ENCODE results near the gene IL6. TPM values are rescaled to one million over a fixed set of nuclear protein-coding genes. Genes with fewer than 3 reads are reported as not detected.

Gene IL6
- total and polyA plus RNA-seq, 2 donors from 2014 or later, result 0.58 to 1.6 TPM

DNA sequence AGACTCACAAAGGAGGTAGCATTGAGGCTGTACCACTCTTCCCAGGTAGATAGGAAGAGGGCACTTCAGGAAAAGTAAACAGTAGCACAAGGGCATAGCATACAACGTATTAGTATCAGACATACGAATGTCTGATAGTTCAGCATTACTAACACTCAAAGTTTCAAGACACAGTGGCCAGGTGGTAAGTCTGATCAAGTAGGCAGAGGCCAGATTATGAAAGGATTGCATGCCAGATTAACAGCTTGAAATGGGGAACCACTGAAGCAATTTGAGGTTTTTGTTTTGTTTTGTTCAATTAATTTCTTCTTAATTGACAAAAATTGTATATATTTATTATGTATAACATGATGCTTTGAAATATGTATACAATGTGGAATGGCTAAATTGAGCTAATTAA is 45.7 kb upstream of the IL6 start:
- intact Hi-C loops (cut with DNase I), result no loop called here
- Histone ChIP-seq H3K36me3 (ENCODE audit: control insufficient read depth in 2 of 3, insufficient read depth in 3 of 3, low read length in 3 of 3) (no peaks in the 10 kb centered on the region), H3K27me3 (ENCODE audit: control insufficient read depth, insufficient read depth, low read length) (no peaks in the 10 kb centered on the region), H3K4me1 (ENCODE audit: control insufficient read depth in 2 of 3, insufficient read depth in 2 of 3, low read depth in 1 of 3, low read length in 3 of 3) (no peaks in the 10 kb centered on the region), H3K4me3 (ENCODE audit: low read length in 3 of 3) (no peak overlapping the region), H3K9me3 (ENCODE audit: control insufficient read depth in 2 of 3, insufficient read depth in 1 of 3, low read length in 3 of 3) (no peaks in the 10 kb centered on the region), H3K9ac (ENCODE audit: low read length in 3 of 3) (no peak overlapping the region), H3K27ac (ENCODE audit: low read depth in 2 of 2, low read length in 2 of 2) (no peak overlapping the region)
- DNase-seq (no peak), FAIRE-seq (no peak)
- no peak for TF ChIP-seq CTCF (IDR thresholded peaks at IDR 0.05; ENCODE audit: borderline replicate concordance, extremely low read depth, insufficient read depth)

DNA sequence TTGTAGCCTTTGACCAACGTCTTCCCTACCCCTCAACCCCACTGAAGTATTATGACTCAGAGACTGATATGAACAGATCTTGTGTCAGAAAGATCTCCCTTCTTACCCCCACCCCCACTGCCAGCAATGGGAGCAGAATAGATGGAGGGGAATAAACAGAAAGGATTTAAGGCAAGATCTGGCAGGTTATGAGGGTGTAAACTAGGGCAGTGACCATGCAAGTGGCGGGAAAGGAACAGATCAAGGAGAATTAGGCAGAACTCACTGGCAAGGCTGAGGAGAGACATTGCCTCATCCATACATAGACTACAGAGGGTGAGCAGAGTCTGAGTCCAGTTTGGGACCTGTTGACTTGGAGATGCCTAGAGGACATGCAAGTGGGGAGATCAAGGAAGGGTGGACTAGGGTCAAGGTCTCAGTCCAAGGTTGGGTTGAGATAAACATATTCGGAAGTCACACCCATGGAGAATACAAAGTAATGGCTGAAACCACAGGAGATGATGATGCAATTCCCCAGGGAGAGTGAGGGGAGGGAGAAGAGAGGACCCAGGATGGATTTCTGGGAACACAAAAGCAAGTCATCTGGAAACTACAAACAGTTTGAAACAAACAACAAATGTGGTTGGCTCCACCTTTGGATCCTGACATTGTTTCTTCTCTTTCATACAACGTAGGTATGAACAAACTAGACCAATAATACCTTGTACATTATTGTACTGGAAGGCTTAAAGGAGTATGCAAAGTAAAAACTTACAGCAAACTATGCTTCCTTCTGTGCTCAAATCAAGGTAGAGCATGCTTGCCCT is 44.9 kb upstream of the IL6 start:
- H3K36me3 ChIP-seq (ENCODE audit: control insufficient read depth in 2 of 3, insufficient read depth in 3 of 3, low read length in 3 of 3), result no peaks in the 10 kb centered on the region
- no peak overlapping the region for H3K9ac ChIP-seq (ENCODE audit: low read length in 3 of 3)
- no peak overlapping the region for H3K27ac ChIP-seq (ENCODE audit: low read depth in 2 of 2, low read length in 2 of 2)
- H3K27me3 ChIP-seq (ENCODE audit: control insufficient read depth, insufficient read depth, low read length), result no peaks in the 10 kb centered on the region
- no peak for DNase-seq
- intact Hi-C loops (cut with DNase I), result no loop called here
- H3K4me3 ChIP-seq (ENCODE audit: low read length in 3 of 3), result no peak overlapping the region
- FAIRE-seq, result no peak
- no peak for TF ChIP-seq CTCF (IDR thresholded peaks at IDR 0.05; ENCODE audit: borderline replicate concordance, extremely low read depth, insufficient read depth)
- H3K9me3 ChIP-seq (ENCODE audit: control insufficient read depth in 2 of 3, insufficient read depth in 1 of 3, low read length in 3 of 3), result no peaks in the 10 kb centered on the region
- H3K4me1 ChIP-seq (ENCODE audit: control insufficient read depth in 2 of 3, insufficient read depth in 2 of 3, low read depth in 1 of 3, low read length in 3 of 3), result no peaks in the 10 kb centered on the region

DNA sequence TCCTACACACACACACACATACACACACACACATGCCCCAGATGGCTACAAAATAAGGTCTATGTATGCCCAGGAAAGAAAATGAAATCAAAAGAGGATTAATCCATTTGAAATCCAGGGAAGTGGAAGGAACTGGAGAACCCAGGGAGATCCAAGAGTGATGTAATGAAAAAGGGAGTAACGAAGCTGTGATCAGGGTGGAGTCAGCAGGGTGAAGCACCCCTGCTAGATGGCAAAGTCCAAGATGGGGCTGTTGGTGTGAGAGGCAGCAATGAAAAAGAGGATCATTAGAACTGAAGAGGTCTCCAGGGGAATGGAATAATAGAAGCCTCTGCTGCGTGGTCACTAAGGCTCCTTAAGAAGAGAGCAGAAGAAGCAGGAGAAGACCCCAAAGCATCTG is 43.6 kb upstream of the IL6 start:
- Histone ChIP-seq H3K36me3 (ENCODE audit: control insufficient read depth in 2 of 3, insufficient read depth in 3 of 3, low read length in 3 of 3) (no peaks in the 10 kb centered on the region), H3K27me3 (ENCODE audit: control insufficient read depth, insufficient read depth, low read length) (no peaks in the 10 kb centered on the region), H3K9me3 (ENCODE audit: control insufficient read depth in 2 of 3, insufficient read depth in 1 of 3, low read length in 3 of 3) (no peaks in the 10 kb centered on the region), H3K4me1 (ENCODE audit: control insufficient read depth in 2 of 3, insufficient read depth in 2 of 3, low read depth in 1 of 3, low read length in 3 of 3) (no peaks in the 10 kb centered on the region), H3K9ac (ENCODE audit: low read length in 3 of 3) (no peak overlapping the region), H3K27ac (ENCODE audit: low read depth in 2 of 2, low read length in 2 of 2) (no peak overlapping the region), H3K4me3 (ENCODE audit: low read length in 3 of 3) (no peak overlapping the region)
- FAIRE-seq (no peak), DNase-seq (no peak)
- intact Hi-C loops (cut with DNase I), result no loop called here
- TF ChIP-seq CTCF (IDR thresholded peaks at IDR 0.05; ENCODE audit: borderline replicate concordance, extremely low read depth, insufficient read depth), result no peak

Measured in kidney (tissue), 14 donors.